ENCODE measurements around the gene NEUROG1.

NEUROG1 gene

DNA sequence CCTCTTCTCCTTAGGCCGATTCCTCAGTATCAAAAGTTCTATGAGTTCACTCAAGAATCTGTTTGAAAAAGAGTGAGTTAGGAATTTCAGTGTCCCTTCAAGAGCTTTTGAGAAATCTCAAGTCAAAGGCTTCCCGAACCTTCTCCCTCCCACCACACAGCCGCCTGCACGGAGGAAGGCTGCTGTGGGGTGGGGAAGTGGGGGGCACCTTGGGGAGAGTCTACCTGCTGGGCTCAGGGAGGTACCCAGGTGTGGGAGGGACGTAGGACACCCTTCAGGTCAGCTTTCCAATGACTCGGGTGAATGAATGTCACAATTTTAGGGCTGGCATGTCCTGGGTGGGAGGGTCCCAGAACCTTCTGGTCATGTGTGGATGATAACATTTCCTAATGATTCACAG, 25.5 kb upstream of the NEUROG1 start:
- DNase-seq = no peak

DNA sequence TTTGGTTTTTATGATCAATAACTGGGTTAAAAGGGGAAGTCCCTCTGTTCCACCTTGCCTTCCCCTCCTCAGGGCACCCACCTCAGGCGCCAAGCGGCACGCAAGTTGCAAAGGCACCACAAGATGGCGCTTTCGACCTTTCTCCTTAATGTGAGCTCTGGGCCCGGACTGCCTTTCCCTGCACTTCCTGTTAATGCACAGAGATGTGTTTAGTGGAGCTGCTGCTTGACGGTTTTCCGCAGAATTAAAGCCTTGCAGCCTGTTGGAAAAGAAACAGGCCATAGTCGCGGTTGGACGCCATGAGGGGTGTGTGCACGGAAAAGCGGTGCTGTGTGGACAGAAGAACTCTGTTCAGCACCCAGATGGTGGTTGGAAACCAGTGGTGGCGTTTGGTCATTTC, 25.1 kb upstream of the NEUROG1 start:
- DNase-seq = peak; percentile 69

DNA sequence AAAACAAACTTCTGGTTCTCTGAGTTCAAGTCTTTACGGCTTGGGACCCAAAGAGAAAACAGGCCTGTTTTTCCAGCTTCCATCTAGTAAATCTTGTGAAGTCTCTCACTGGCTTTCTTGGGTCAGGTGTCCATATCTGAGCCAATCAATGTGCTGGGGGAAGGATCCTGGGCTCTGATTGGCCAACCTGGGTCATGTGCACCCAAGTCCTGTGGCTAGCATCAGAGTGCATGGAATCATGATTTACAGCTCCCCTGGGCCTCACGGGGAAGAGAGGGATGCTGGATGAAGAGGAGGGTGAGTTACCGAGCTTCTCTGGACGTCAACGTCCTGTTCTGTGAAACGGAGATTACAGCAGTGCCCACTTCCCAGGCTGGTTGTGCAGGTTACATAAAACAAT, 23.6 kb upstream of the NEUROG1 start:
- DNase-seq = no peak

DNA sequence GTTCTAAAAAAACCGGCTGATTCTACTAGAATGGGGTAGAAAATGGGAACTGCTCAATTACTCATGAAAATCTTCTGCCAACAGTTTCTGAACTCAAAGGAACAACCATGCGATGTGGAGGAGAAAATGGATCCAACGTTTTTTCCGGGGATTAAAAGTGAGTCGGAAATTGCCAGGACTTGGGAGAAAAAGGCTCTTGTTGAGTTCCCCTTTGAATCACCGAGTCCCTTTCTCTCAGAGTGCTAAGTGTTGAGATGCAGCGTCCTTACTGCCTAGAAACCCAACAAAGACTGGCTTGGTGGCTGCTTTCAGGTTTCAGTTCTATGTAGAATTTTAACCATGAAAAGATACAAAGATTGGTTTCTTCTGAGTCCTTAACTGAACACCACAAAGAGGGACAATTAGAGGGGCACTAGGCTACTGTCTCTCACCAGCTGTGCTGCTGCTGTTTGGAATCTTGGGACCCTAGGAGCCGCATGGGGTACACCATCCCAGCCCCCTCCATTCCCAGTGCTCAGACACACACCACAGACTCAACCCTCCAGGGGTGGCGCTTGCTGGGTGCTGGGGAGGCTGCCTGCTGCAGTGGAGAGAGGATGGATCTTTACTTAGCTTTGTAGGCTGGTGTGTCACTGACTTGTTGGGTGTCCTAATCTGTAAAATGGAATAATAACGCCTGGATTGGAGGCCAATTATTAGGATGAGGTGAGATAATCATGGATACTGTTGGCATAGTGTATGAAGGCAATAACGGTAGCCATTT, 21.5 kb upstream of the NEUROG1 start:
- DNase-seq = no peak

DNA sequence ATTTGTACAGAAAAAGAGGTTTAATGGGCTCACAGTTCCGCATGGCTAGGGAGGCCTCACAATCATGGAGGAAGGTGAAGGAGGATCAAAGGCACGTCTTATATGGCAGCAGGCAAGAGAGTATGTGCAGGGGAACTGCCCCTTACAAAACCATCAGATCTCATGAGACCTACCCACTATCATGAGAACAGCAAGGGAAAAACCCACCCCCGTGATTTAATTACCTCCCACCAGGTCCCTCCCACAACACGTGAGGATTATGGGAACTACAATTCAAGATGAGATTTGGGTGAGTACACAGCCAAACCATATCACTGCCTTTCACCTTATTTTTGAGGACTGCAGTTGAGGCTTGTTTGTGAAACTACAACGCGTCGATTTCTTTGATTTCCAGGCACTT, 20.9 kb upstream of the NEUROG1 start:
- no peak for DNase-seq

DNA sequence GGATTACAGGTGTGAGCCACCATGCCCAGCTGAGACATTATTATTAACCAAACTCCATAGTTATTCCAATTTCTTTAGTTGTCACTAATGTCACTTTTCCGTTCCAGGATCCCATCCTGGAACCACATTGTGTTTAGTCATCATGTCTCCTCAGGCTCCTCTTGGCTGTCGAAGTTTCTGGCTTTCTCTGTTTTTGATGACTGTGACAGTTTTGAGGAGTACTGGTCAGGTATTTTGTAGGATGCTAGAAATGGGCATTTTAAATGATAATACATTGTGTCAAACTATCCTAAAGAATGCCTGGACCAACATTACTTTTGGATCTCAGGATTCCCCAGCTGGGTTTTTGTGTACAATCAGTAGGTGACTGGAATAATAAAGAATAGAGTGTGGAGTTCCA, 19.8 kb upstream of the NEUROG1 start:
- DNase-seq = no peak

DNA sequence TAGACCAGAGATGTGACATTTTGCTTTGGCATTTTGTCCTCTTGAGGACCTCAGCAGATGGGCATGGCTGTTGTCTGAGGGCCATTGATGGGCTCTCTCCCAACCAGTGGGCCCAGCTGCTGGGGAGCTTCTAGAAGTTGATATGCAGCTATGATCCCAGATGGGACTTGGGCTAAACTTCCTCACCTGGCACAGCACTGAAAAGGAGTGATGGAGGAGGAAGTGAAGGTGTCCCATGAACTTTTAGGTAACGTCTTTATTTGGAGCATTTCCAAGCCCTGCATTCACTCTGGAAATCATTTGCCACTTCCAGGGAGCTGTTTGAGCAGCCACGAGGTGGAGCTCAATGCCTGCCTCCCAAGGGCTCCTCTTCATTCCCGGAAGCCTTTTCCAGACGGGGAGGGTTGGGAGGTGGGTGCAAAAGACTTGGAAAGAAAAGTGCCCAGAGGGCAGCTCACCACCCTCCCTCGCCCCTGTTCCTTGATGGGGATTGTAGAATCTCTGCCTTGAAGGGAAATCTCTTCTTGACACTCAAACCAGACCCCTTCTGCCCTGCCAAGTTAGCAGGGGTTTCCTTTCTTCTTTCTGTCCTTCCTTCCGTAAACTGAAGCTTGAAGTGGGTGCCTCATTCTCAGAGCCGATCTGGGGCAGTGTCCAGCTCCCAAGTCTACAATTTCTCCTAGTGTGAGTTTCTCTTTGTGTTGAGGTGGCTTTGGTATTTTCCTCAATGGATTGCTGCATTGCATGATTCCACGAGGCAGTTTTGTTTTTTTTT, 18.1 kb upstream of the NEUROG1 start:
- DNase-seq = no peak

DNA sequence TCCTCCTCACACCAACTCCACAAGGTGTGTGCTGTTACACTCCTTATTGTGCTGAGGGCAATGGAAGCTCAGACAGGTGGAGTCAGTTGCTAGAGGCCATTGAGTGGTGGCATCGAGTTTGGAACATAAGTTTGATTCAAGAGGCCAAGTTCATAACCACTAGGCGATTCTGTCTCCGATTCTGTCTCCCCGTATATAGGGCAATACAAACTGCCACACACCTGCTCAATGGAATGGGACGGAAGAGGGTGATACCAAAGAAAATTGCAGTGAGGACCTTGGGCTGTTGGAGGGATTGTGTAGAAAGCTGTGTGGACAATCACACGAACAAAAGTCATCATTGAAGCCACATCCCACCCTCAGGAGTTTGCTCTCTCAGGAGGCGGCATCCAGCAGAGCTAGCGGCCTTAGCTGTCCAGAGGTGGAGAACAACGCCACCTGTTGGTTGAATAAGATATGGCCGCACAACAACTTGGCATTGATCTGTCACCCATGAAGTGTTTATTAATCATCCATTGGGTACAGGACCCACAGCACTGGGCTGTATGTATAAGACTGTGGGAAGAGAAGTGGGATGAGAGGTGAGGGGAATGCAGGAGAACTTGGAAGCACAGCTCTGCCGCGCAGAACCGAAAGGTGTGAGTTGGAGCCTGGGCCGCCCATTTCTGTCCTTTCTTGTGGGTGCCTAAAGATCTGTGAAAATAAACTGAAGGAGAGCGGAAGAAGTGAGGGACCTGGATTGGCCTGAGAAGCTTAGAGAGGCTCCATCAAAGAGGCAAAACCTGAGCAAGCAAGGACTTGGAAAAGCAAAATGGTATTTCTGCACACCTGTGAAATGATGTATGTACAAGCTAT, 16.1 kb upstream of the NEUROG1 start:
- peak; percentile 50 for DNase-seq

DNA sequence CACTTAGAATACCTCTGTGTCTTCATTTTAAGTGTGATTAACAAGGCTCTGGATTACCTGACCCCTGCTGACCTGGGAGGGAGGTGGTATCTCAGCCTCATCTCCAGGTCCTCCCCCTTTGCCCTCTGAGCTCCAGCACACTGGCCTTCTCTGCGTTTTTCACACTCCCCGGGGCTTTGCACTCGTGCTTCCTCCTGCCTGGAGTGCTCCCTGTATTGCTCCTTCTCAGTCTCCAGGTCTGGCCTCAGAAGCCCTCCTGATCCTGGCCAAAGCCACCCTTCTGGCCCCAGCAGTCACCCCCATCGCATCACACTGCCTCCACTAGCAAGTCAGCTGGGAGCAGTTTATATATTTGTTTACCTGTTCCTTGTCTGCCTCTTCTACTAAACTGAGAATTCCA, 13.6 kb upstream of the NEUROG1 start:
- DNase-seq = no peak

DNA sequence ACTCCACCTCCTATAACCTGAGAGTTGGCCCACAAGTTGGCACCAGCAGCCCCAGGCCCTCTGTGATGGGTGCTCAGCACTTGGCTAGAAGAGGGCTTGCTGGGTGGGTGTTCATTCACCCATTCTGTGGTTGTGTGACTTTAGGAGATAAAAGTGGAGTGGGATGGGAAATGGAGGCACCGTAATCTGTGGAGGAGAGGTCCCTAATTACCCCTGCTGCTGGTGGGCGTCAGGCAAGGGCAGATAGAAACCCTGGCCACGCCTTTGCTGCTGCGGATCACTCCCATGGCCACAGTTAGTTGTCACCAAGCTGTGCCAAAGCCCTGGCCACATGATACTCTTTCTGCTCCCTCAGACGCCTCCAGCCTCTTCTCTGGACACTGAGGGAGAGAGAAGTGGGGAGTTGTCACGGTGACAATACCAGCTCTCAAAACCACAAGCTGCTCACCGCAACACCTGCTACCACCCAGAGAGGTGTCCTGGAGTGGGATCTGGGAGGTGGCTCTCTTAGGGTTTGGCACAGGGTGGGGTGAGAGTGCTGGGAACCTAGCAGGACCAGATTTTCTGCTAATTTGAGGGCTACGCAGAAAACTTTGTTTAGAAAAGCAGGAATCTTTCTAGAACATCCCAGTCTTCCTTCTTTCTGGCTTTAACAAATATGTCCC, 12.0 kb upstream of the NEUROG1 start:
- no peak for DNase-seq

DNA sequence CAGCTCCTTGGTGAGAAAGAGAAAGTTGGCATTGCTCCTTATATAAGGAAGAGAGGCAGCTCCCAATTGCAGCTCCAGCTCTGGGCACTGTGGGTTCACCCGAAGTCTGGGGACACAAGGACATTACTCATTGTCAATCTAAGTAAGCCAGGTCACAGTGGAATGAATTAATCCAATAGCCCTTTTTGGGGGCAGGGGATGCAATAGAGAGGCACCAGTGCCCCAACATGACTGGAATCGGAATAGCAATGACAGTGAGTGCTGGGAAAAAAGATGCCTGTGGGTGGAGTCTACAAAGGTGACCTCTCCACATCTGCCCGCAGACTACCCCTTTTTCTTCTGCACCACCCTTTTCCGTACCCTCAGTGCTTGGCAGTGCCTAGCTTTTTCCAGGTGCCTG, 11.1 kb upstream of the NEUROG1 start:
- DNase-seq = no peak

DNA sequence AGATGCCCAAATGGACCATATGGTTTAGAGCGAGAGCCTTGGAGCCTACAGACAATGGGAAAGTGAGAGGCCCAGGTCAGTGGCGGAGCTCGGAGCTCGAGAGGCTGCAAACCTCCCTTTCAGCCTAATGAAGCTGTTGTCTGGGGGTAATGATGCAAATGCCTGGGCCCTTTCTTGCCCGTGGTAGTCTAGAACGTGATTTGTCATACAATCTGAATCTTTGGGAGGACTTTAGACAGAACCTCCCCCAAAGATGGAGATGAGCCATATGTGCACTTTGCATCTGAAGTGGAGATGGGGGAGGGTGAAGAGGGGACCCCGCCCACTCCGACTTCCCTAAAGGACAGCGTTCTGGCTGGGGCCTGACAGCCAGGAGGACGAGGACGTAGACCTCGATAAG, 10.3 kb upstream of the NEUROG1 start:
- no peak for DNase-seq

DNA sequence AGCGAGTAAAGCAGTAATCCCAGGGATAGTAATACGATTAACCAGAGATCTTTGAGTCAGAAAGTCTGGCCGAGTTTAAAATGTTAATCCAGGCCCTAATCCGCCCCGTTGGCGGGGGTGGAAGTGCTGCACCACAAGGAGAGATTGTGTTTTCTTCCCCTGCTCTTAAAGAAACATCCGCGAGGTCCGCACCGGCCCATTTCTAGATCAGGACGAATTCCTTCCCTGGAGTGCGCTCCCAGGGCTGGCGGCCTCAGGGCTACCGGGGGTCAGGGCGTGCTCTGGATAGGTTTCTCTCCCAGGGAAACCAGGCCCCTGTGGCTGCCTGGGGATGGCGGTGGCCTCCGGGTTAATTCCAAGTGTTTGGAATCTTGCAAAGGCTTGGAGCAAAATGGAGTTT, 9.3 kb upstream of the NEUROG1 start:
- no peak for DNase-seq

DNA sequence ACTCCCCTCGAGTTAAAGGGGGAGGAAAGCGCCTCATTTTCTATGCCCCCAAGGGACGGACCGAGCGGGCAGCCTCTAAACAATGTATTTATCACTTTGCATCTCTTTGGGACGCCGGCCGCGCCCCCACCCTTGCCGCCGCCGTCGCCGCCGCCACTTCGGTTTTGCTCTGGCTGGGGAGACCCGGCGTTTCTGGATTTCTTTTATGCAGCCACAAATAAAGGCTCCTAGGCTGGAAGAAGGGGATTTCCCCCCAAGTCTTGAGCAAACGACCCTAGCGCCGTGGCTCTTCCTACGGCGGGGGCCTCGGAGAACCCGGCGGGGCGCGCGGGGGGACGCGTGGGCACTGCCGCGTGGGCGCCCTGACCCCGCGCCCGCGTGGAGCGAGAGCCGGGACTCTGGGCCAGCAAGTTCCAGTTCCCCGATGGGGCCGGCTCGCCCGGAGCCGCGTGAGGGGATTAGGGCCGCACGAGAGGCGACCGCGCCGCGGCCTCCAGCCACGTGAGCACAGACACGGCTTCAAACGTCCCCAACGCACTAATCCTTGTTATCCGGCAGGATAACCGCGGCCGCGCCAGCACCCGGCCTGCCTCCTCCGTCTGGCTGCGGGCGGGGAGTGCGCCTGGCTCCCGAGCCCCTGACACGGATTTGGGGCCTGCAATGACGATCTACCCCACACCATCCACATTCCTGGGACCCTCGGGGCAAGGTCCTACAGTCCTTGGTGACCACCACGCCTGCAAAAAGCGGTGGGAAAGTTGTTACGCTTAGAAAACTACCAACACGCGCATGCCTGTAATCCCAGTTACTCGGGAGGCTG, 7.9 kb upstream of the NEUROG1 start:
- no peak for DNase-seq

DNA sequence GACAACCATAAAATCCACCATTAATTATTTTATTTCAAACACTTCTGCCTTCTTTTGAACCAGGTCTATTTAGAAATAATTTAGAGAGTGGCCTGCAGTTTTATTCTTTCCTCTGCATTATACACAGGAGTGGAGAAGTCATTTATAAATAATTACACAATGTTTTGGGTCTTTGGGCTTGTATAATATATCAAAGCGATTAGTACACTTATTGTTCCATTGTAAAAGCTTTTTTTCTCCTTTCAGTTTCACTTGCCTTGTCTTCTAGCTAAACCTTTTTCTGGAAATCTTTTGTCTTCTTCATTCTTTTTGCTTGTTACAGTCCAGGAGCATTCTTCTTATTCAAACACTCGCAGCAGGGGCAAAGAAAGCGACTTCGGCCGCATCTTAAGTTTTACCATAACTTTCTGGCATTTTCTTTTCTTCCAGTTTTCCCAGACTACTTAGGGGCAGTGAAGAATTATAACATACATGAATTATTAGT, 7.3 kb upstream of the NEUROG1 start:
- no peak for DNase-seq

DNA sequence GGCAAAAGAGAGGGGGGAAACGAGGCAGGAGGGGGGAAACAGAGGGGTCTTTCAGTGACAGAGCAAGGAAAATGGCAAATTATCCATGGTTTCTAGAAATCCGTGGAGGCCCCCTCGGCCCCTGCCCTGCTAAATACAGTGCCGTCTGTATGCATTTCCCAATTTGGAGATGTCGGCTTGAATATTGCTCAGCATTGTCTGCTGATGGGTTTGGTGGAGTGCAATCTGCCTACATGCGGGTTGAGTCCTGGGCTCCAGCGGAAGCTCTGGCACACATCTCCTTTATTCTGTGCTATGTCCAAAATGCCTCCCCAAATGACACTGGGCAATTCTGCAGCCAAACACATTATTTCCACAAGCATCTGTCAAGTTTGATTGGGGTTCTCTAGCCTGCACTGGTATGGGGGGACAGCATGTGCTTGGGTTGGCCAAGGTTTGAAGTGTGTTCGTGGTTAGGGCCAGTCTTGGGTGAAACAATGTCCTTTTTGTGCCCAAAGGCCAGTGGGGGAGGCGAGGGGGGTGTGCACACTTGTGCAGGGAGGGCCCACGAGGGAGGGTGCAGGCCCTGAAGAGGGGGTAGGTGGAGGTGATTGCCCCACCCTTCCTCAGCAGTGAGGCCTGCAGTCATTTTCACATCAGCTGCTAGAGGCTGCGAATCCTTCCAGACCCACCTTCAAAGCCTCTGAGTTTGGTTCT, 6.2 kb upstream of the NEUROG1 start:
- DNase-seq = no peak

DNA sequence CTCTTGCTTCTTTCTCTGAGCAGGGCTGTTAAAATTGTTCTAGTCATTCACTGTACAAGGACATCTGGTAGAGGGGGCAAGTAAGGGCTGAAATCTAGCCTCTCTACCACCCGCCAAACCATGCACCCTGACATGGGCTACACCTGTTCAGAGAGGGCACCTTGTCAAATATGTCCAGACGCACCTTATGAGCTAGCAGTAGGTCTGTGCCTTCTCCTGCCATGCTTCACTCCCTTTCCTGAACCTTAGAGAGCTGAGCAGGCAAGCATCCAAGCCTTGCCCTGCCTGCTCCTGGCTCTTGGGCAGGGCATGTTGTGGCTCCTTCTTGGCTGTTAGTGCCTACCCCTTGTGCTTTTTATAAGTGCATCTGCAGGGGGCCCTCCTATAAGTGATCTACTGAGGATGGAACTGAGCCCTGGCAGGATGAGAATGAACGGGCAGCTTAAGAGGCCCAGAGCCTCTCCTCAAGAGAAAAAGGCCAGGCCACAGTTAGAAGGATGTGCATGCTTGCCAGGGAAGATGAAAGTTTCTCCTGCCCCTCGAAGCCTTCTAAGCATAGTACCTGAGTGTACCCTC, 3.8 kb upstream of the NEUROG1 start:
- DNase-seq = no peak

DNA sequence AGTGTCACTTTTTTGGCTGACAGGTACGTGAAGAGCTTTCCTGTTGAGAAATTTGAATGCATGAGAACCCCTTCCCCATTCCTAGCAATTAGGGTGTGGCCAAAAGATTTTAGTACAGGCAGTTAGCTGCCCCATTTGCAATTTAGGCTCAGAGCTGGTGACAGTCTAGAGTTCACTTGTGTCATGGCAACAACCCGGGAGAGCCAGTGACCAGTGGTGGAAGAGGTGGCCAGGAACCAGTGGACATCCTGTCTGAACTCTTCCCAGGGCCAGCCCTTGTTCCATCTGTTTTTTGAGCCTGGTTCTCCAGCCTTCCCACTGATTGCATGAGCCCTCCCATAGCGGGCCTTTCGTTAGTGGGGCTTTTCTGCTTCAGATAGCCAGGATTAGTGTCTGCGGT, 2.5 kb upstream of the NEUROG1 start:
- no peak for DNase-seq

DNA sequence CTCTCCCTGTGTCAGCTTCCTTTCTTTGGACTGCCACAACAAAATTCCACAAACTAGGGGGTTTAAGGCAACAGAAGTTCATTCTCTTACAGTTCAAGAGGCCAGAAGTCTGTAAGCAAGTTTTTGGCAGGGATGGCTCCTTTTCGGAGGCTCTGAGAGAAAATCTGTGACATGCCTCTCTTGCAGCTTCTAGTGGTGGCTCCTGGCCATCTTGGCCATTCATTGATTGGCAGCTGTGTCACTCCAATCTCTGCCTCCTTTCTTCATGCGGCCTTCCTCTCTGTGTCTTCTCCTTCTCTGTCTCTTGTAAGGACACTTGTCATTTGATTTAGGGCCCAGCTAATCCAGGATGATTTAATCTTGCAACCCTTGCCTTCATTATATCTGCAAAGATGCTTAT, 2.0 kb upstream of the NEUROG1 start:
- DNase-seq = no peak

DNA sequence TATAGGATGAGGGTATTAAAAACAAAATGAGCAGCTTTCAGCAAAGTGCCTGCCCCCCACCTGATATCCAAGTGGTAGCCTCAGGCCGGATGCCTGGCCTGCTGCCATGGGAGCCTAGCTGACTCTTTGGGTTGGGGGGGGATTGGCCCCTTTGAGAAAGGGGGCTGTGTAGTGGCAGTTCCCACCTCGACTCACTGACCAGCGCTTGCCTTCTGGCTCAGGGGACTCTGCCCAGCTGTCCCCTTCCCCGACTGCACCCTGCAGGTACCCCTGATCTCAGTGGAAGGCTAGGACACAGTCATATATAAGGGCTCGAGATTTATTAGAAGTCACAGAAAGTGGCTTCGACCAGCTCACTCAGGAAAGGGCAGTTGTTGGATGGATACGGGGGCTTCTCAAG, 1.5 kb upstream of the NEUROG1 start:
- no peak for DNase-seq

DNA sequence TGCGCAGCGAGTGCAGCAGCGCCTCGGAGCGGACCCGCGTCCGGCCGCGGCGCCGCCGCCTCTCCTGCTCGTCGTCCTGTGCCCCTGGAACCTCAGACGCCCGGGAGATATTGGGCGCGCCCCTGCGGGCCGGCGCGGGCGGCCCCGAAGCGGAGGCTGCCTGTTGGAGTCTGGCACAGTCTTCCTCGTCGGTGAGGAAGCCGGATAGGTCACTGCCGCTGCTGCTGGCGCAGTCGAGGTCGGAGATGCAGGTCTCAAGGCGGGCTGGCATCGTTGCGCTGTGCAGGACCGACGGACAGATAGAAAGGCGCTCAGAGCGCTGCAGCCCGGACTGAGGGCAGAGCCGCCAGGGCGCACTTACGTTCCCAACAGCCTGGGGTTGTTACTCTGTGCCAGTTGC, 344 bp downstream of the NEUROG1 start:
- no peak for DNase-seq
